Fibroblast of villous mesenchyme (primary cell): ENCODE data around the gene UBN1. TPM values are rescaled to one million over a fixed set of nuclear protein-coding genes. Genes with fewer than 3 reads are reported as not detected.

Experiments used
- DNase-seq: peaks from one replicate; pipeline ENCODE4 v3.0.0-alpha.2; 2010; ENCODE audit warnings: low read depth
- H3K4me3 ChIP-seq: 2 replicates; pipeline ENCODE4 v1.5.1; 2011; ENCODE audit warnings: low read depth, mild to moderate bottlenecking, low read length
- total RNA-seq: library from RNA; depleted of rRNA; stranded (reverse); fragments of >200 nt; gene quantifications from 2 replicates; pipeline ENCODE4 v1.2.3, GENCODE V29; 2012
- TF ChIP-seq, protein P1 (sequence below): IDR thresholded peaks from 2 replicates; pipeline ENCODE4 v1.5.1; 2012; ENCODE audit warnings: low read depth, mild to moderate bottlenecking, low read length; ENCODE audit not compliant: insufficient read depth

The UBN1 gene
- total RNA-seq, 1 donor = 28.1 TPM

DNA sequence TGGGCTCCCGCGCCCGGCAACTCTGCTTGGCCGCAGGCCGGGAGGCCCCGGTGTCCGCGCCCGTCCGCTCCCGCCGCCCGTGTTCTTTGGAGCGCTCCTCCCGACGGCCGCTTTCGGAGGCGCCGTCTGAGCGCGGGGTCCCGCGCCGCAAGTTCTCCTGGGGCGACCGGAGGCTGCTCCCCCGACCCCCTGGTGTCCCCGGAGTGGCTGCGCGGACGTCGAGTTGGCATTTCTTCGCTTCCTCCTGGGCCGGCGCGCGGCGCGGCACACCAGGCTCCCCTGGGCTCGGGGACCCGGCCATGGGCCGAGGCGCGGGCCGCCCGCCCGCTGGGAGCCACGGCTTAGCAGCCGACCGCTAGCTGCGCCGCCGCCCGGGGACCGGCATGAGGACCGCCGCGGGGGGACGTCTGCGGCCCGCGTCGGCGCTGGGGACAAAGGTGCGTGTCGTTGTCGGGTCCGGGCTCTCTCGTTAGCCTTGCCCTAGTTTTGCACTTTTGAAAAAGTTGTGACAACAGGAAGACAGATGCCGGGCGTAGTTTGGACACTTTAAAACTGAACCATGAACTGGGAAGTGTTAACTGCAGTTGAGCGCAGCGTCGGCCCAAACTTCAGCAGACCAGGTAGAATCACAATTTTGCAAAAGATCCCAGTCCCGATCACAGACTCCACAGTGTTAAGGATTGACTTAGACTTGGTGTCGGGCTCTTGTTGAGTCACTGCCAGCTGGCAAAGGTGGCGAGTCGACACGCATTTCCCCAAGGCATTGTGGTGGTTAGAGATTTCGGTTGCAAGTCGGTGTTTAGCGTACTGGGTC is 700 bp downstream of the UBN1 start:
- TF ChIP-seq, protein P1, sequence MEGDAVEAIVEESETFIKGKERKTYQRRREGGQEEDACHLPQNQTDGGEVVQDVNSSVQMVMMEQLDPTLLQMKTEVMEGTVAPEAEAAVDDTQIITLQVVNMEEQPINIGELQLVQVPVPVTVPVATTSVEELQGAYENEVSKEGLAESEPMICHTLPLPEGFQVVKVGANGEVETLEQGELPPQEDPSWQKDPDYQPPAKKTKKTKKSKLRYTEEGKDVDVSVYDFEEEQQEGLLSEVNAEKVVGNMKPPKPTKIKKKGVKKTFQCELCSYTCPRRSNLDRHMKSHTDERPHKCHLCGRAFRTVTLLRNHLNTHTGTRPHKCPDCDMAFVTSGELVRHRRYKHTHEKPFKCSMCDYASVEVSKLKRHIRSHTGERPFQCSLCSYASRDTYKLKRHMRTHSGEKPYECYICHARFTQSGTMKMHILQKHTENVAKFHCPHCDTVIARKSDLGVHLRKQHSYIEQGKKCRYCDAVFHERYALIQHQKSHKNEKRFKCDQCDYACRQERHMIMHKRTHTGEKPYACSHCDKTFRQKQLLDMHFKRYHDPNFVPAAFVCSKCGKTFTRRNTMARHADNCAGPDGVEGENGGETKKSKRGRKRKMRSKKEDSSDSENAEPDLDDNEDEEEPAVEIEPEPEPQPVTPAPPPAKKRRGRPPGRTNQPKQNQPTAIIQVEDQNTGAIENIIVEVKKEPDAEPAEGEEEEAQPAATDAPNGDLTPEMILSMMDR = no peak
- DNase-seq = peak; percentile 63
- H3K4me3 ChIP-seq = peak overlapping the region; percentile 90

DNA sequence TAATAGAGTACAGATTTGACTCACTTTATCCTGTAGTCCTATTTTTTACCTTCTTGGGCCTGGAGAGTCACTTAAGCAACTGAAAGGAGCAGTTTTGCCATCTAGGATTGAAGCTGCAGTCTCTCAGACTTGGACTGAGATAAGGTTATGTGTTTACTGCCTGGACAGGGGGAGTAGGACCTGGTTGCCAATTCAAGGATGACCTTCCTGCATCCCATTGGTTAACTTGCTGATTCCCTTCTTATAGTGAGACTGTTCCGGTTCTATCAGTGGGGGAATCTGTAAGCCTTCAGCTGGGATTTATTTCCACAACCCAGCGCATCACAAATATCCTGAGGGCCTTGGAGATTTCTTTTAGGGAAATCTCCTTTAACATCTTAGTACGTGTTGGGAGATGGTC is 2.9 kb downstream of the UBN1 start:
- DNase-seq = peak; percentile 47
- H3K4me3 ChIP-seq = peak overlapping the region; percentile 34
- TF ChIP-seq, protein P1 = no peak

DNA sequence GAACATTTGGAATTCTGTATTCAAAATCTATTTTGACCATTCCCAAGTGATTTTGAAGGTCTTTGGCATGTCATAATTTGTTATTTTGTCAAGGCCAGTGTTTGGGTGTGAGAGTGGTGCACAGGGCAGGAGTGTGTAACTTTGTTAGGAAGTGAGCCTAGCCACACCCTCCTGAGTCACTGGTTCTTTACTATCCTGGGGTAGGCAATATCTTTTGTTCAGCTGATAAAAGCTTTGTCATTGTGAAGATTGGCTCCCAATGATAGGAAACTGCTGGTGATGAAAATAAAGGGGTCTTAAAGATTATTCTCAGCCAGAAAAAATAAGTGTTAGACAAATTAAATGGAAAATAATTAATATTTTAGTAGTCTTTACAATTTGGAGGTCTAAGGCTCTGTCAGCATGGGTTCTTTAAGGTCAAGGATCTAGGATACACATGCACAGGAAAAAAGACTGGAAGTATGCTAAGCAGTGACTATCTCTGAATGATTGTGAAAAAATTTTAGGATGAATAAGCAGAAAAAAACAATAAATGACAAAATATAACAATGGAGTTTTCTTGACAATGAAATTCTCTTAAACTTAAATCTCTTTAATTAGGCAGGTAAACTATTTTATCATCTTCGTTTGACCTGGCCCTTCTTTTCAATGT is 5.1 kb downstream of the UBN1 start:
- no peak overlapping the region for H3K4me3 ChIP-seq
- DNase-seq = peak; percentile 17
- TF ChIP-seq, protein P1 = no peak

DNA sequence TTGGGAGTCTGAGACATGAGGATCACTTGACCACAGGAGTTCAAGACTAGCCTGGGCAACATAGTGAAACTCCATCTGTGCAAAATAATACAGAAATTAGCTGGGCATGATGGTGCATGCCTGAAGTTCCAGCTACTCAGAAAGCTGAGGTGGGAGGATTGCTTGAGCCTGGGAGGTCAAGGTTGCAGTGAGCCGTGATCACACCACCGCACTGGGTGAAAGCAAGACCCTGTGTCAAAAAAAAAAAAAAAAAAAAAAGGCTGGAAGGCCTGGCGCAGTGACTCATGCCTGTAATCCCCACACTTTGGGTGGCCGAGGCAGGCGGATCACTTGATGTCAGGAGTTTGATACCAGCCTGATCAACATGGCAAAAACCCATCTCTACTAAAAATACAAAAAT is 8.1 kb downstream of the UBN1 start:
- DNase-seq = no peak
- H3K4me3 ChIP-seq = no peak overlapping the region
- TF ChIP-seq, protein P1 = no peak

DNA sequence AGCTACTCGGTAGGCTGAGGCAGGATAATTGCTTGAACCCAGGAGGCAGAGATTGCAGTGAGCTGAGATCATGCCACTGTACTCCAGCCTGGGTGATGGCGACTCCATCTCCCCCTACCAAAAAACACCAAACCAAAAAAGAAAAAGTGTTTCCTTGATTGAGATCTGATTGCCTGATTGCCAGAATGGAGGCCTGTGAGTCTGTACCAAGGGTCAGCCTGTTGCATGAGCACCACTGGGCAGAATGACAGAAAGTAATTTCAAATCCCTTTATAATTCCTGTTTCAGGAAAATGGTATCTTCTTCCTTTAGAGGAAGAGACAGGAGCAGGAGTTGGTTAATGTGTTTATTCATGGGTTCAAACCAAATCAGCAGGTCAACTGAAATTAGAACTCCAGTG is 8.5 kb downstream of the UBN1 start:
- TF ChIP-seq, protein P1 = no peak
- DNase-seq = no peak
- H3K4me3 ChIP-seq = no peak overlapping the region

DNA sequence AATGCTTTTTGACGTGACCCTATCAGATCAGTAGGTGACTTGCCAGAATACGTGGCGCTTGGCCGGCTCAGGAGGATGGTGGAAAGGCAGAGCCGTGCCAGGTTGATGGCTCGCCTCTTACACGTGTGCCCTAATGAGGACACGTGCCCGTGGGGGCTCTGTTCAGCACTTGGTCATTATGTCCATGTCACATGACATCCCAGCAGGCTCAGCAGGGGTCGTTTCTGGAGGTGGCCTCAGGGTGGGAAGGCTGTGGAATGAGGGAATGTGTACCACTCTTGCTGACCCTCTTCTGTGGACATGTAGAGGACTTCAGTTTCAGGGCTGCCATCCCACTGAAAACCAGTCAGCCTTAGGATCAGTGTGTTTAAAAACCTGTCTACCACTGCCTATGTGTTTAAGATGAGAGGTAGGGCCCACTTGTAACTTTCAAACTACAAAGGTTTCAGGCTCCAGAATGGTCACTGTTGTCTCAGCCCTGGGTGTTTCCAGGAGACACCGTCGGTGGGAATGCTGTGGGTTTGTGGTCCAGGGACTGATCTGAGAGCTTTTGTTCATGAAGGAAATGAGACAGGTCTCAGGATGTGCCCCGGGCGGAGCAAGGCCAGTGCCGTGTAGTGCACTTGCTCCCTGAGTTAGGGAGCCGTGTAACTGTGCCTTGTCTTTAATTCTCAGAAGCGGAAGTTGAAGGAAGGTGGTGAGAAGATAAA is 12.1 kb downstream of the UBN1 start:
- no peak for DNase-seq
- H3K4me3 ChIP-seq = no peak overlapping the region
- TF ChIP-seq, protein P1 = no peak
